ENCODE data around the gene RCVRN.

RCVRN gene

GRCh38 chr17:9895923-9896322 is 9.1 kb downstream of the RCVRN start:
- DNase-seq: no peak

- no peak for DNase-seq
Measured at GRCh38 chr17:9894231-9894630, 10.8 kb downstream of the RCVRN start.

DNA sequence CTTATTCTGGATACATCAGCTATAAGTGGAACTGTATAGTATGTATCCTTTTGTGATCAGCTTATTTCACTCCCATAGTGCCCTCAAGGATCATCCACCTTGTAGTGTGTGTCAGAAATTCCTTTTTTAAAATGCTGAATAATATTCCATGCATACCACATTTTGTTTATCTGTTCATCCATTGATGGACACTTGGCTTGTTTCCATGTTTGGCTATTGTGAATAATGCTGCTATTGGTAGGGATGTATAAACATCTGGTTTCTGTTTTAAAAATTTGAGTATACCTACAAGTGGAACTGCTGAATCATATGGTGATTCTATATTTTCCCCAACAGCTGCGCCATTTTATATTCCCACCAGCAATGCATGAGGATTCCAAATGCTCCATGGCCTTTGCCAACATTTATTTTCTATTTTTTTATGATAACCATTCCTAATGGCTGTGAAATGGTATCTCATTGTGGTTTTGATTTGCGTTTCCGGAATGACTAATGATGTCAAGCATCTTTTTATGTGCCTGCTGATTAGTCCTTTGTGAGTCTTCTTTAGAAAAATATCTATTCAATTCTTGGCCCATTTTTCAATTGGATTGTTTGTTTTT is 11.6 kb downstream of the RCVRN start:
- no peak for DNase-seq

DNA sequence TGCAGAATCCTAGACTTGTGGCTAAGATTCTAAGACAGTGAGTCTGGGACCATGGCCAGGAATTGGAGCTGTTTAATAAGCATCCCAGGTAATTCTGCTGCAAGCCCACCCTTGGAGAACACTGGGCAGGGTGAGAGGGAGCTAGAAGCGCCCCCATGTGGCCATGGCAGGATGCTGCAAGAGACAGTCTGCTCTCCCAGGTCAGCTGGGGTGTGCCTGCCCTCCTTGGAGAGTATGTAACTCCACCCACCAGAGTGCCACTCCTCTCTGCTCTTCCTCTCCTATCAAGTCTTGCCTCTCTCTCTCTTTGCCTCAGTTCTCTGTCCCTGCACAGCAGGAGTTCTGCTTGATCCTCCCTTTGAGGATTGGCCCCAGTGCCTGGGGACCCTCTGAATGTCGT is 14.9 kb downstream of the RCVRN start:
- no peak for DNase-seq

- no peak for DNase-seq
Measured at GRCh38 chr17:9887508-9887907, 17.6 kb downstream of the RCVRN start.

DNA sequence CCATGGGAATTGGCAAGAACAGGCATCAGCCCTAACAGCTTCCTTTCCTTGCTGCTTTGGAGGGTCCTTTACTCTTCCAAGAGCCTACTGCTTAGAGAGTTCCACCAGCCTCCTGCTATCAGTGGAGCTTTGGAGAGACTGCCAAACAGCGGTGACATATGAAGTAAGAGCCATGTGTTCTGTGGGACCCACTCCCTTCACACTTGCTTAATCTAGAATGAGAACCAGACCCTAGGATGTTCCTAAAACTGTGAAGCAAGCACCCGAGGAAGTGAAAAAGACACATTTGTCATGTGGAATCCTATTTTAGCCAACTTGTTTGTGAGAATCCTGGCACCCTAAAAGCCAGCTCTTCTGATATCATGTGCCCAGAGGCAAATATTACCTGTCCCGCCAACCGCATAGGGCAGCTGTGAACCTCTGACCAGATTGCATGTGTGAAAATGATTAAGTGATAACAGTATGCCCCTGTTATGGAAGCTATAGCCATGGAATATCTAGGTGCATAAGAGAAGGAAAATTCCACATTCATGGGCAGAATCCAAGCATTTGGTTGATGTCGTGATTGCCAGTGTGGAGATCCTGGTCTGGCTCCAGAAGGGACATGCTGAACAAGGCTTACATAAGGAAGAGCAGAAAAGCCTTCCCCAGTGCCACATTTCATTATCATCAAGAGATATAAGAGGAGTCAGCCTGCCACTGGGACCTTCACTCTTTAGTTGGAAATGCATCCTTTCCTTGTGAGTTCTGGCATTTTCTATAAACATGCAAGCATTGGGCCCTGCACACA is 18.7 kb downstream of the RCVRN start:
- no peak for DNase-seq

DNA sequence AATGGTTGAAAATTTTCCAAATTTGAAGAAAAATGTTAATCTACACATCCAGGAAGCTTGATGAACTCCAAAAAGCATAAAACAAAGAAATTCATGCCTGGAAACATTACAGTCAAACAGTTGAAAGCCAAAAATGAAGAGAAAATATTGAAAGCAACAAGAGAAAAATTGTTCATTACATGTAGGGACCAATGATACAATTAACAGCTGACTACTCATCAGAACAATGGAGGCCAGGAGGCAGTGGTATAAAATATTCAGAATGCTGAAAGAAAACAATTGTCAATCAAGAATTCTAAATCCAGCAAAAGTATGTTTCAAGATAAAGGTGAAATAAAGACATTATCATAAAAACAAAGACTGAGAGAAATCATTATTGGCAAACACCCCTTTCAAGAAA is 21.6 kb downstream of the RCVRN start:
- no peak for DNase-seq

DNA sequence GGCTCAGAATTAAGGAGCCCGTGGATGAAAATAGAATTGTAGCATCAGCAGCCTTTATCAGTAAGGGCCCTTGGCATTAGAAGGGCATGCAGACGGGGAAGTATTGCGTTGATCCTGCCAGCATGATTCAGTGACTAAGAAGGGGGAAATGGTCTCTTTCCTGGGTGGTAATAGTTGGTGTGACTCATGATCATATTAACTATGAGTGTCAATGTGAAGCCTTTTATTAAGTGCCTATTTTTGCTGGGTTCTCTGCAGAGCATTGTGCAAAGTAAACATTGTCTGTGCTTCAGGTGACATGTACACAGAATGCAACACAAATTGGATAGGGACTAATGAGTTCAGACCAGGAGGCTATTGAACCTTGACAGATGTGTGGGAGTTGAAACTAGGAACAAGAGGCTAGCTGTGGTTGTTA is 24.5 kb downstream of the RCVRN start:
- no peak for DNase-seq

GRCh38 chr17:9878786-9879525 is 26.1 kb downstream of the RCVRN start:
- no peak for DNase-seq

GRCh38 chr17:9878356-9878755 is 26.7 kb downstream of the RCVRN start:
- DNase-seq: no peak

GRCh38 chr17:9875441-9875840 is 29.6 kb downstream of the RCVRN start:
- DNase-seq: no peak

DNA sequence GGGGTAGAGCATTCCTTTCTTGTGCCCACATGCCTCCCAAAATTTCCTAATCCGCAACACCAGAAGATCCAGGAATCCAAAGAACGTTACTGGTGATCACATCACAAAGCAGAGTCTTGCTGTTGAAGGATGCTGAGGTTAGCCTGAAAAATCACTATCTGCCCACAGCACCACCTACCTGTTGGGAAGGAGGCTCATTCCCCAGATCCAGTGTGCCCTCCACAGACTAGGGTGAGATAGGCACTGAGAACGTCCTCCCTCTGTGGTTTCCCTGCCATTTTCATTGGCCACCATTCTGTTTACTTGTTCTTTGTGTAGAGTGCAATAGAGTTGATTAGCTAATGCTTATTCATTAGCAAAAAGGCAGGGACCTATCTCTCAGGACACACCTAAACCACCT is 30.3 kb downstream of the RCVRN start:
- no peak for DNase-seq

- DNase-seq: no peak
Measured at GRCh38 chr17:9872852-9873251, 32.2 kb downstream of the RCVRN start.

- no peak for DNase-seq
Measured at GRCh38 chr17:9868552-9868951, 36.5 kb downstream of the RCVRN start.

- DNase-seq: no peak
Measured at GRCh38 chr17:9865586-9865985, 39.5 kb downstream of the RCVRN start.

DNA sequence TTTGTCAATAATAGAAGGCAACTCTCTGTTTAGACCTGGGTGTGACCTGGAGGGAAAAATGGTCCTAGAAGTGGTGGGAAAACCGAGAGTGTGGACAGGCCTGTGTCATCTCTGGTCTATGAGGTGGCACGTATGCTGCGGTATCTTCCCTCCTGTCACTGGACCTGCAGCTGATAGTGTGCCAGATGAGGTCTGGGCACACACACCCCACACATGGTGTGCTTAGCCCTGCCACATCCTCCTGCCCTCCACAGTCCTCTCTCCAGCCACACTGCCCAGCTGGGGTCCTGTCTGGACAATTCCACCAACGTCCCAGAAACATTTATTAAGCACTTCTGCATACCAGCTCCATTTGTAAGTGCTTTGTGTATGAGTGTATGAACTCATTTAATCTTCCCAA is 42.1 kb downstream of the RCVRN start:
- DNase-seq: no peak

- DNase-seq: no peak
Measured at GRCh38 chr17:9862220-9862619, 42.9 kb downstream of the RCVRN start.

DNA sequence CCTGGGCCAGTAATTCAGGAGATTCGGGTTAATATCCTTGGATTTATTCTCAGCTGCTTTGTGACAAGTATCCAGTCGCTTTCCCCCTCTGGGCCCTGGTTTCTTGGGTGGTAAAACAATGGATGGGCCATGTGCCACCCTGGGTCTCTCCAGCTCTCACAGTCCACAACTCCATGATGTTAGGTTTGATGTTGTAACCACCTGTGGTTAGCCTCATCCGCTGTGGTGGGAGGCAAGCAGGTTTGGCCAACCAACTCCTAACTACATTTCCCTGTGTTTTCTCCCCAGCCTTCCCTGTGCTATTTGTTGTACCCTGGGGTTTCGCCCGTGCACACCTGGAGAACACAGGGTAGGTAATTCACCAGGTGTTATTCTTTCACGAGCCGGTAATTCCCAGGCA is 44.2 kb downstream of the RCVRN start:
- DNase-seq: no peak

GRCh38 chr17:9859781-9860180 is 45.3 kb downstream of the RCVRN start:
- DNase-seq: no peak

DNA sequence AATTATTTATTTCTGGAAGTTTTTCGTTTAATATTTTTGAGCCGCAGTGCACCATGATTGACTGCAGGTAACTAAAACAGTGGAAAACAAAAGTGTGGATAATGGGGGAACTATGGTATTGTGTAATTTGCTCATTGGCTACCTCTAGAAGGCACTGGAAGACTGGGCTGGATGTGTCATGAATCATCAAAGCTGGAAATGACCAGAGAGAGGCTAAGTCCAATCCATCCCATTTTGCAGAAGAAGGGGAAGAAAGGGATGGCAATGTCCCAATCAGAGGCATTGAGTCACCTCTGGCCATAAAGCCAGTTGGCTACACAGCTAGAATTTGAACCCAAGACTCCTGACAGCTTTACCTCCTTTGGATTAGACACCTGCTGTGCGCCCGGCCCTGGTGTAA is 50.0 kb downstream of the RCVRN start:
- no peak for DNase-seq

GRCh38 chr17:9854255-9854654 is 50.8 kb downstream of the RCVRN start:
- no peak for DNase-seq

DNA sequence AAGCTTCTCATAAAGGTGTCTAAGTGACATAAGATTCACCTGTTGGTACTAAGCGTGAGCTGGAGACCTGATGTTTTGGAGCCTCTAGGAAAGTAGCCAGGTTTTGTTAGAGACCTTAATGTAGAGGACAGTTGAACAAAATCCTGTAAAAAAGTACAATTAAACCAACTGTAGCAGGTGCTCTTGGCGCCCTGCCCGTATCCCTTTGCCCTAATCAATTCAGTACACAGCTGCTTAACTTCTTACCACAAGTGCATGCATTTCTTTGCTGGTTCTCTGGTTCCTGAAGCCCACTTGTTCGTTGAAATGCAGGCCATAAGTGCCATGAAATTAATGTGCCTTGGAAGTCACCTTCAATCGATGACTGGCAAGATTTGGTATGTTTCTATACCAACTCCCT is 54.9 kb downstream of the RCVRN start:
- no peak for DNase-seq

All from eye (tissue), 1 donor.